ENCODE measurements around the gene SFRP2. TPM values are rescaled to one million over a fixed set of nuclear protein-coding genes. Genes with fewer than 3 reads are reported as not detected.

SFRP2 gene
- total RNA-seq, 1 experiment from 2014 or later = 0.26 TPM

- in situ Hi-C loops (cut with HindIII; ENCODE audit: low pct_unique_long_range_greater_than_20kb, low sequenced_read_pairs) = no loop called here
- H3K36me3 ChIP-seq (ENCODE audit: control insufficient read depth, insufficient read depth, low read length) = no peaks in the 10 kb centered on the region; the same call in 1 of the 2 replicates
- H3K27ac ChIP-seq (ENCODE audit: low read length) = no peak overlapping the region
- intact Hi-C loops (cut with micrococcal nuclease; ENCODE audit: unreplicated experiment) = loop anchor here (10.0 kb wide), 1 partner anchor 224 kb away; no protein-coding TSS in a partner anchor
- TF ChIP-seq POLR2AphosphoS5 (IDR thresholded peaks at IDR 0.05; ENCODE audit: low read depth, low read length) (no peak), SIN3A (IDR thresholded peaks at IDR 0.05; ENCODE audit: borderline replicate concordance, insufficient read depth, low read depth, low read length) (no peak), TCF7L2 (IDR thresholded peaks at IDR 0.05; ENCODE audit: low read depth, low read length) (no peak), CTCF (IDR thresholded peaks at IDR 0.05) (no peak), REST (IDR thresholded peaks at IDR 0.05; ENCODE audit: insufficient read depth in 1 of 2, low read depth in 2 of 2, low read length in 1 of 2) (no peak)
- no TSS peak for BruUV-seq (replicated peaks)
- ATAC-seq (no peak), DNase-seq (ENCODE audit: low read depth, low spot score) (no peak)
- H3K4me1 ChIP-seq (ENCODE audit: control insufficient read depth, insufficient read depth, low read length) = no peaks in the 10 kb centered on the region
- H3K27me3 ChIP-seq (ENCODE audit: control insufficient read depth, insufficient read depth, low read length) = peaks cover 15% of the 10 kb centered on the region
- no peaks in the 10 kb centered on the region for H3K9me3 ChIP-seq (ENCODE audit: control insufficient read depth, insufficient read depth, low read depth, low read length)
- ChIA-PET CTCF (interaction anchor here (0.7 kb wide), 1 partner anchor 1222 kb away, joined by 3 read pairs; no protein-coding TSS in a partner anchor), POLR2A (interaction anchor here (0.6 kb wide), 1 partner anchor 116 kb away, joined by 3 read pairs; no protein-coding TSS in a partner anchor)
- no peak overlapping the region for H3K4me3 ChIP-seq (ENCODE audit: low read depth in 2 of 2, low read length in 2 of 2)
Observed at GRCh38 chr4:153790500-153790865, 1.6 kb upstream of the SFRP2 start.

- Histone ChIP-seq H3K4me1 (ENCODE audit: control insufficient read depth, insufficient read depth, low read length) (no peaks in the 10 kb centered on the region), H3K36me3 (ENCODE audit: control insufficient read depth, insufficient read depth, low read length) (no peaks in the 10 kb centered on the region; the same call in 1 of the 2 replicates), H3K27ac (ENCODE audit: low read length) (no peak overlapping the region), H3K27me3 (ENCODE audit: control insufficient read depth, insufficient read depth, low read length) (peaks cover 11% of the 10 kb centered on the region), H3K4me3 (ENCODE audit: low read depth in 2 of 2, low read length in 2 of 2) (no peak overlapping the region), H3K9me3 (ENCODE audit: control insufficient read depth, insufficient read depth, low read depth, low read length) (no peaks in the 10 kb centered on the region)
- ChIA-PET CTCF (no interaction called here), POLR2A (no interaction called here)
- no TSS peak for BruUV-seq (replicated peaks)
- in situ Hi-C loops (cut with HindIII; ENCODE audit: low pct_unique_long_range_greater_than_20kb, low sequenced_read_pairs) (no loop called here), intact Hi-C loops (cut with micrococcal nuclease; ENCODE audit: unreplicated experiment) (loop anchor here (10.0 kb wide), 1 partner anchor 225 kb away; no protein-coding TSS in a partner anchor)
- ATAC-seq = no peak
- no peak for TF ChIP-seq SIN3A (IDR thresholded peaks at IDR 0.05; ENCODE audit: borderline replicate concordance, insufficient read depth, low read depth, low read length)
- no peak for TF ChIP-seq CTCF (IDR thresholded peaks at IDR 0.05)
- no peak for TF ChIP-seq TCF7L2 (IDR thresholded peaks at IDR 0.05; ENCODE audit: low read depth, low read length)
- TF ChIP-seq POLR2AphosphoS5 (IDR thresholded peaks at IDR 0.05; ENCODE audit: low read depth, low read length) = no peak
- no peak for TF ChIP-seq REST (IDR thresholded peaks at IDR 0.05; ENCODE audit: insufficient read depth in 1 of 2, low read depth in 2 of 2, low read length in 1 of 2)
- DNase-seq (ENCODE audit: low read depth, low spot score) = no peak
Observed at GRCh38 chr4:153789741-153790499, 1.0 kb upstream of the SFRP2 start.
